GM12878 (cell line): Measurements from ENCODE around the gene RNF150. TPM values are rescaled to one million over a fixed set of nuclear protein-coding genes. Genes with fewer than 3 reads are reported as not detected.

Experiments
- CBFB ChIP-seq: IDR thresholded peaks from 2 replicates; pipeline ENCODE4 v1.6.1; 2016; ENCODE audit warnings: antibody characterized with exemption, low read depth
- CHD2 ChIP-seq: IDR thresholded peaks from 2 replicates; pipeline ENCODE4 v1.6.1; 2011; ENCODE audit warnings: low read depth, low read length, improper control_type of control experiment, borderline replicate concordance
- CREB1 ChIP-seq: IDR thresholded peaks from 2 replicates; pipeline ENCODE4 v1.6.1; 2012; ENCODE audit warnings: low read depth, mild to moderate bottlenecking, inconsistent platforms
- DPF2 ChIP-seq: fragments of 450-650 bp; IDR thresholded peaks from 2 replicates; pipeline ENCODE4 v1.6.1; 2017; ENCODE audit warnings: mild to moderate bottlenecking
- EP300 ChIP-seq, 2 experiments: fragments of 150-350 bp in 1 of 2; IDR thresholded peaks; 2 replicates each; pipeline ENCODE4 v1.6.1; 2011 to 2012; ENCODE audit warnings: low read depth in 2 of 2, low read length in 2 of 2, borderline replicate concordance in 1 of 2, improper control_type of control experiment in 1 of 2, inconsistent platforms in 1 of 2; ENCODE audit not compliant: control insufficient read depth in 1 of 2
- FOXM1 ChIP-seq: IDR thresholded peaks from 2 replicates; pipeline ENCODE4 v1.6.1; 2012; ENCODE audit warnings: low read depth, mild to moderate bottlenecking, inconsistent platforms, low read length, moderate library complexity
- HDAC6 ChIP-seq: fragments of 200-600 bp; sonication (generic); IDR thresholded peaks from one replicate; pipeline ENCODE4 v1.8.0; 2017; ENCODE audit warnings: antibody characterized with exemption; ENCODE audit not compliant: unreplicated experiment
- IKZF2 ChIP-seq, 2 experiments: fragments of 450-650 bp; IDR thresholded peaks; 2 replicates each; pipeline ENCODE4 v1.6.1; 2017; ENCODE audit warnings: mild to moderate bottlenecking in 2 of 2, moderate library complexity in 2 of 2
- IRF5 ChIP-seq: fragments of 450-650 bp; IDR thresholded peaks from 2 replicates; pipeline ENCODE4 v1.6.1; 2017; ENCODE audit warnings: borderline replicate concordance
- JUND ChIP-seq: IDR thresholded peaks from 2 replicates; pipeline ENCODE4 v1.6.1; 2012; ENCODE audit warnings: low read depth, mild to moderate bottlenecking, low read length, improper control_type of control experiment, moderate library complexity
- NFIC ChIP-seq: IDR thresholded peaks from 2 replicates; pipeline ENCODE4 v1.6.1; 2012; ENCODE audit warnings: low read depth, mild to moderate bottlenecking, inconsistent platforms, low read length, moderate library complexity
- PKNOX1 ChIP-seq: fragments of 450-650 bp; IDR thresholded peaks from 2 replicates; pipeline ENCODE4 v1.6.1; 2016; ENCODE audit warnings: mild to moderate bottlenecking
- POLR2AphosphoS5 ChIP-seq: IDR thresholded peaks from 2 replicates; pipeline ENCODE4 v1.6.1; 2011; ENCODE audit warnings: mild to moderate bottlenecking, low read length, inconsistent platforms
- RB1 ChIP-seq: fragments of 450-650 bp; formaldehyde crosslinking; IDR thresholded peaks from 2 replicates; pipeline ENCODE4 v1.6.1; 2017; ENCODE audit warnings: mild to moderate bottlenecking, borderline replicate concordance
- TCF3 ChIP-seq: IDR thresholded peaks from 2 replicates; pipeline ENCODE4 v1.6.1; 2012; ENCODE audit warnings: low read depth, mild to moderate bottlenecking, low read length, borderline replicate concordance; ENCODE audit not compliant: insufficient read depth
- ZBED1 ChIP-seq: IDR thresholded peaks from 2 replicates; pipeline ENCODE4 v1.6.1; 2016; ENCODE audit warnings: borderline replicate concordance
- ZBTB33 ChIP-seq: fragments of 450-650 bp; IDR thresholded peaks from 2 replicates; pipeline ENCODE4 v1.6.1; 2017; ENCODE audit warnings: mild to moderate bottlenecking
- ZNF207 ChIP-seq: fragments of 450-650 bp; IDR thresholded peaks from 2 replicates; pipeline ENCODE4 v1.6.1; 2014; ENCODE audit warnings: antibody characterized with exemption, mild to moderate bottlenecking, borderline replicate concordance
- polyA plus RNA-seq, 11 experiments: library from polyadenylated mRNA; depleted of rRNA in 4 of 11; unstranded in 6 of 11; stranded (reverse) in 5 of 11; fragments of >200 nt; fragmentation: Nextera tagmentation in 4 of 11; fragmentation: Illumina TruSeq in 1 of 11; extraction: Ambion mirVana in 4 of 11; extraction: Trizol in 1 of 11; gene quantifications; 1 replicate in 1 of 11; 2 replicates in 10 of 11; pipeline versions ENCODE4 v1.2.1 to v1.2.3, GENCODE V29; 2011 to 2016; ENCODE audit warnings: inconsistent platforms in 2 of 11, missing spikeins in 2 of 11, low read depth in 1 of 11
- total RNA-seq, 4 experiments: library from RNA; depleted of rRNA in 3 of 4; stranded (reverse); fragments of >200 nt in 3 of 4; fragmentation: Illumina TruSeq in 1 of 4; extraction: Trizol in 1 of 4; gene quantifications; 2 replicates each; pipeline versions ENCODE4 v1.2.1 to v1.2.3, GENCODE V29; 2013 to 2021
- TF ChIP-seq, protein P1 (sequence below): fragments of 450-650 bp; IDR thresholded peaks from 2 replicates; pipeline ENCODE4 v1.6.1; 2016; ENCODE audit warnings: mild to moderate bottlenecking, moderate library complexity, borderline replicate concordance

The RNF150 gene
- total and polyA plus RNA-seq, 10 of the 15 experiments (the other 5 are each of a cell fraction or from before 2014, with no cell fraction given) = 0.01 to 2.3 (median 0.04) TPM; not detected in 6

DNA sequence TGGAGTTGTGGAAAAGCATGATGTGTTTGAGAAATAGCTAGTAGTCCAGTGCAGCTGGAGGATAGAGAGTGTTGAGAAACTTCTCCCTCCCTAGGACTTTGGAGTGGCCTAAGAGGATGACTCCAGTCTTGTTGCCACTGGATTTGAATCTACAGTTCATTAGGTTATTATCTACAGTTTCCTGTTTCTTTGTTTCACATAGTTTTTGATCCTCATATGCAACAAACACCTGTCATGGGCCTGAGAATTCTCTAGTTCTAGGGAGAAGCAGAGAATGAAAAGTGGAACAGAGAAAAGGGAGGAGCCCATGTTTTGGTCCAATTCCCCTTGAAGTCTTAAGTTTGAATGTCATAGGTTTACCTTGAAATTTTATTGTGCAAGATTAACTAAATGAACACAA, 303.4 kb downstream of the RNF150 start (continued):
- TF ChIP-seq EP300 (IDR thresholded peaks at IDR 0.05; ENCODE audit: borderline replicate concordance in 1 of 2, control insufficient read depth in 1 of 2, low read depth in 2 of 2, low read length in 2 of 2) (peak in 1 of 2 experiments; percentile 36; a peak in 1 of 4 replicates), ZNF207 (no peak), RB1 (no peak), ZBED1 (no peak), DPF2 (no peak), FOXM1 (0 out of 2 replicates have a peak, but pooled peaks have one; percentile 34), NFIC (peak; percentile 56; the same call in 1 of the 2 replicates), JUND (no peak), PKNOX1 (no peak), POLR2AphosphoS5 (no peak), TCF3 (no peak), CHD2 (no peak), IRF5 (no peak), CREB1 (0 out of 2 replicates have a peak, but pooled peaks have one; percentile 42), CBFB (no peak), ZBTB33 (no peak), HDAC6 (no peak), IKZF2 (IDR thresholded peaks at IDR 0.05) (peak; percentile 60 to 64)
- TF ChIP-seq, protein P1, sequence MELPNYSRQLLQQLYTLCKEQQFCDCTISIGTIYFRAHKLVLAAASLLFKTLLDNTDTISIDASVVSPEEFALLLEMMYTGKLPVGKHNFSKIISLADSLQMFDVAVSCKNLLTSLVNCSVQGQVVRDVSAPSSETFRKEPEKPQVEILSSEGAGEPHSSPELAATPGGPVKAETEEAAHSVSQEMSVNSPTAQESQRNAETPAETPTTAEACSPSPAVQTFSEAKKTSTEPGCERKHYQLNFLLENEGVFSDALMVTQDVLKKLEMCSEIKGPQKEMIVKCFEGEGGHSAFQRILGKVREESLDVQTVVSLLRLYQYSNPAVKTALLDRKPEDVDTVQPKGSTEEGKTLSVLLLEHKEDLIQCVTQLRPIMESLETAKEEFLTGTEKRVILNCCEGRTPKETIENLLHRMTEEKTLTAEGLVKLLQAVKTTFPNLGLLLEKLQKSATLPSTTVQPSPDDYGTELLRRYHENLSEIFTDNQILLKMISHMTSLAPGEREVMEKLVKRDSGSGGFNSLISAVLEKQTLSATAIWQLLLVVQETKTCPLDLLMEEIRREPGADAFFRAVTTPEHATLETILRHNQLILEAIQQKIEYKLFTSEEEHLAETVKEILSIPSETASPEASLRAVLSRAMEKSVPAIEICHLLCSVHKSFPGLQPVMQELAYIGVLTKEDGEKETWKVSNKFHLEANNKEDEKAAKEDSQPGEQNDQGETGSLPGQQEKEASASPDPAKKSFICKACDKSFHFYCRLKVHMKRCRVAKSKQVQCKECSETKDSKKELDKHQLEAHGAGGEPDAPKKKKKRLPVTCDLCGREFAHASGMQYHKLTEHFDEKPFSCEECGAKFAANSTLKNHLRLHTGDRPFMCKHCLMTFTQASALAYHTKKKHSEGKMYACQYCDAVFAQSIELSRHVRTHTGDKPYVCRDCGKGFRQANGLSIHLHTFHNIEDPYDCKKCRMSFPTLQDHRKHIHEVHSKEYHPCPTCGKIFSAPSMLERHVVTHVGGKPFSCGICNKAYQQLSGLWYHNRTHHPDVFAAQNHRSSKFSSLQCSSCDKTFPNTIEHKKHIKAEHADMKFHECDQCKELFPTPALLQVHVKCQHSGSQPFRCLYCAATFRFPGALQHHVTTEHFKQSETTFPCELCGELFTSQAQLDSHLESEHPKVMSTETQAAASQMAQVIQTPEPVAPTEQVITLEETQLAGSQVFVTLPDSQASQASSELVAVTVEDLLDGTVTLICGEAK = no peak
